ENCODE results near the gene AOPEP. TPM values are rescaled to one million over a fixed set of nuclear protein-coding genes. Genes with fewer than 3 reads are reported as not detected.

The AOPEP gene
- total RNA-seq, 1 donor from 2014 or later, result 32.1 TPM

- no peak for DNase-seq
Observed at GRCh38 chr9:94899464-94900221, 173.1 kb downstream of the AOPEP start.

GRCh38 chr9:94900222-94901018, 173.9 kb downstream of the AOPEP start:
- no peak for DNase-seq

- no peak for DNase-seq
Observed at GRCh38 chr9:94901019-94901363, 174.5 kb downstream of the AOPEP start.

GRCh38 chr9:94903961-94904421, 177.5 kb downstream of the AOPEP start:
- DNase-seq, result no peak

GRCh38 chr9:94904806-94905205, 178.3 kb downstream of the AOPEP start:
- no peak for DNase-seq

- DNase-seq, result no peak
Observed at GRCh38 chr9:94905606-94906005, 179.1 kb downstream of the AOPEP start.

GRCh38 chr9:94906181-94906580, 179.7 kb downstream of the AOPEP start:
- no peak for DNase-seq

- no peak for DNase-seq
Observed at GRCh38 chr9:94906713-94907112, 180.2 kb downstream of the AOPEP start.

GRCh38 chr9:94907264-94907936, 180.9 kb downstream of the AOPEP start:
- no peak for DNase-seq

- no peak for DNase-seq
Observed at GRCh38 chr9:94908011-94908563, 181.6 kb downstream of the AOPEP start.

GRCh38 chr9:94908583-94909249, 182.2 kb downstream of the AOPEP start:
- DNase-seq, result no peak

- DNase-seq, result no peak
Observed at GRCh38 chr9:94909250-94909894, 182.9 kb downstream of the AOPEP start.

GRCh38 chr9:94909965-94910730, 183.6 kb downstream of the AOPEP start:
- no peak for DNase-seq

- no peak for DNase-seq
Observed at GRCh38 chr9:94911211-94911610, 184.7 kb downstream of the AOPEP start.

GRCh38 chr9:94911986-94912635, 185.6 kb downstream of the AOPEP start:
- no peak for DNase-seq

- DNase-seq, result no peak
Observed at GRCh38 chr9:94912700-94913249, 186.3 kb downstream of the AOPEP start.

- DNase-seq, result no peak
Observed at GRCh38 chr9:94913550-94913949, 187.1 kb downstream of the AOPEP start.

- no peak for DNase-seq
Observed at GRCh38 chr9:94915476-94916450, 189.3 kb downstream of the AOPEP start.

- no peak for DNase-seq
Observed at GRCh38 chr9:94916956-94917355, 190.5 kb downstream of the AOPEP start.
